Stimulated activated naive CD4-positive, alpha-beta T cell treated with Interleukin-2 at 50 U/mL for 16 hours (primary cell): ENCODE data around the gene ABLIM1.

Experiments used
- DNase-seq: peaks from one replicate; lab custom pipeline; 2025; lab: John Stamatoyannopoulos, UW

Gene ABLIM1

DNA sequence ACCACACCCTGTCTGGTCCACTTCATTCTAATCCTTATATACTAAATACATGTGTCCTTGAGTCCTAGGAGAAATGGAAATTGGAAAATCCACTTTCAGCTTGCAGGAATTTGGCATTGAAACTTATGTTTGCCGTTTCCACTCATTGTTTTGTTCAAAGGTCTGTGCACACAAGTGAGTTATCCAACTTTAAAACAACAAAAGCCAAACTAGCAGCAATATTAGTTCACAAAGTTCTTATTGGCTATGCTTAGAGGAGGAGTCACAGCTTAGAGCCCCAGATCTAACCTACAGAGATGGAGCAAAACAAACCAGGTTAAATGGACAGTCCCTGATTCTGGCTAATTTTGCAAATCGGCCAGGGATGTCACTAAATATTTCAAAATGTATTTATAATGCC is 209.2 kb downstream of the ABLIM1 start:
- no peak for DNase-seq

DNA sequence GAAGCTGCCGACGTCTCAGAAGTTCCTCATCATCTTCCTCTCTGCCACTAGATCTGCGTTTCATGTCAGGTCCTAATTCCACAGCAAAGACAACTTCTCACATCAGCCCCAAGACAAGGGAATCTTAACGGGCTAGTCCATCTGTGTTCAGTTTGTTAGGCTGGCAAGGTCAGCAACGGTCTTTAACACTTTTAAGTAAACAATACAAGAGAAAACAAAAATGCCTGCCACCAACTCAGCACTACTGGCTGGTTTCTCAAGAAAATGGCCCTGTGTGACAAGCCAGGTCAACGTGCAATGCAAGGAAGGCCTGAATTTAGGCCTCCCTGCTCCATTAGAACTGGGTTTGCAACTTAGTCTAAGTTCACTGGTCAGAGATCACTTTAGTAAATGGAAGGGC is 212.7 kb downstream of the ABLIM1 start:
- no peak for DNase-seq

DNA sequence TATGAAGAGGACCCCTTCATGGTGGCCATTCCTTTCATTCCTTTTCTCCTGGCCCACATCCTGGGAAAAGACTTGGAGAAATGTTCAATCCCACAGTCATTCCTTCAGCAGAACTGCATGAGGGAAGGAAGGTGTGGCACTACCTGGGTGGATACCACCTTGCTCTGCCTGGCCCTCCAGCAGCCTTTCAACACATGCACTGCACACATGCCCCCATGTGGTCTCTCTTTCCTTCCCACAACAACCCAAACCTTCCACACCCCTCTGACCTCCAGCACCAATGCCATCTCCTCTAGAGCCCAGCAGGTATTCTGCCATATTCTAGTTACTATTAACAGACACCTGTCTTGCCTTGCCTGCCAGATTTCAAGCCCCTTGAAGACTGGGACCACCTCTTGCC is 213.3 kb downstream of the ABLIM1 start:
- DNase-seq: no peak

DNA sequence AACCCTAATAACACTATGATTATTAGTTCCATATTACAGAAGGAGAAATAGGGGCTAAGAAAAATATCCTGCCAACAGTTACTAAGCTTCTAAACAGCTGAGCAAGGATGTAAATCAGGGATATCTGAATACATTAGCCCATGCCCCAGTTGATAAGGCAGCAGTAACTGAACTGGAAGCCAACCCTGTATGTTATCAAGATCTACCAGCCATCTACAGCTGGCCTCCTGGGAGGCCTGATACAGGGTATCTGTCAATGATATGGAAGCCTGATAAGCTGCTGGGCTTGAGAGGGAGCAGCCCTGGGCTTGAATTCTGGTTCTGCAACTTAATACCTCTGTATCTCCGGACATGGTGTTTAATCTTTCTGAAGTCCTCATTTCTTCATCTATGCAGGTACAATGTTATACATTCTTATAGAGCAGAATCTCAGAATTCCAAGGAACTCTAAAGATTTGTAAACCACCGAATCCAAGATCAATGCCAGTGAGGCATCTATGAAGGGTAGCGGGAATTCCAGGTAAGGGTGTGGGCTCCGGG is 215.9 kb downstream of the ABLIM1 start:
- DNase-seq: no peak

DNA sequence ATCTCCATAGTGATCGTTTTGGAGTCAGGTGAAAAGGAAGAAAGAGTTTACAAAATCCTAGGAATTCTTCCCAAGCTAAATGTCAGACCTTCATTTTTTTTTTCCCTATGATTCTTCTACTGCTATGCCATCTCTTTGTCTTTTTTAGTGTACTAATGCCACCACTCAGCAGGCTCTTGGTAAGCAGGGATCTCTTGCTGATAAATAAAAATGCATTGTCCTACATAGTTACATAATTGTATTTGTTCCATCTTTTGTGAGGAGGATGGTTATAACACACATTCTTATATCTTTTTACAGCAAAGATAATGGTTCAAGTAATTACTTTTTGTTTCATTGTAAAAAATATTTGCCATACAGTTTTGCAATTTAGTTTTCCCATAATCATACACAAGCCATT is 217.0 kb downstream of the ABLIM1 start:
- DNase-seq: no peak

DNA sequence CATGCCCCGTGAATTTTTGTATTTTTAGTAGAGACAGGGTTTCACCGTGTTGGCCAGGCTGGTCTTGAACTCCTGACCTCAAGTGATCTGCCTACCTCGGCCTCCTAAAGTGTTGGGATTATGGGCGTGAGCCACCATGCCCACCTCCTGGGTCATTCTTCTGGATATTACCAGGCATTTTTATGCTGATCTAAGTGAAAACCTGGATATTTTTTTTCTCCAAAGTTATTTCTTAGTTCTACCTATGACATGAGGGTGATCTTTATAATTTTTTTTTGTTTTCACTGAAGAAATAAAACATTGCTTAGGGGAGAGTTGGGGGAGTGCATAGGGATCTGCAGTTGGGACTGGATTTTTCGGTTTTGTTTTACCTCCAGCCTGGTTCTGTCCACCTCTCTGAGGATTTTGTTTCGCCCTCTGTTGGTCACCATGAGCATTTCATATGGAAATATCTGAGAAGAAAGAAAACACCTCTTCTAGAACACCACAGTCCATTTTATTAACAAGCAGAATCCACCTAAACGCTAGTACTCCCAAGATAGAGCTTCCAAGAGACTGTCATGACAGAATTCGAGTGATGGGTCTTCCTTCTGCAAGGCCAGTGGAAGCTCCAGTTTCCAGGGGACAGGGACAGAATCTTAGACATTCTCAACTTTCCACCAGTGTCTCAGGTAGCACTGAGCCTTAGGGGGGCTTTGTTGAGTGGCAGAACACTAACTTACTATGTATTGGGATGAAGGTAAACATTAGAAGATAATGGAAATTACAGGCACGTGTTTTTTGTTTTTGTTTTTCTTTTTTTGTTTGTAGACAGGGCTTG is 220.4 kb downstream of the ABLIM1 start:
- no peak for DNase-seq

DNA sequence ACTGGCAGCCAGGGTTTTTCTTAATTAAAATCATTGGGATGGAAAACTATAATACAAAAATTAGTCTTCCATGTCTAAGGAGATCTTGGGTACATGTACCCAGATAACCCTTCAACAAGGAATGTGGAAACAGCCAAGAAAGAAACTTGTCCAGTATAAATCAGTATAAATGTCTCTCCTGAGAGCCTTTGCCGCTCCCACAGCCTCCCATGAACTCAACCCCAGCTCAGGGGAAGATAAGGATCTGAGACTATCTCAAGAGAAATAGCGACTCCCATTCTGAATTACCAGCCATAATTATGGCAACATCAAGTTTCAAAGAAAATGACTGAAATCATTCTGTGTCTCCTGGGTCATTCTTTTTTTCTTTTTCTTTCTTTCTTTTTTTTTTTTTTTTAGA is 221.1 kb downstream of the ABLIM1 start:
- DNase-seq: no peak

DNA sequence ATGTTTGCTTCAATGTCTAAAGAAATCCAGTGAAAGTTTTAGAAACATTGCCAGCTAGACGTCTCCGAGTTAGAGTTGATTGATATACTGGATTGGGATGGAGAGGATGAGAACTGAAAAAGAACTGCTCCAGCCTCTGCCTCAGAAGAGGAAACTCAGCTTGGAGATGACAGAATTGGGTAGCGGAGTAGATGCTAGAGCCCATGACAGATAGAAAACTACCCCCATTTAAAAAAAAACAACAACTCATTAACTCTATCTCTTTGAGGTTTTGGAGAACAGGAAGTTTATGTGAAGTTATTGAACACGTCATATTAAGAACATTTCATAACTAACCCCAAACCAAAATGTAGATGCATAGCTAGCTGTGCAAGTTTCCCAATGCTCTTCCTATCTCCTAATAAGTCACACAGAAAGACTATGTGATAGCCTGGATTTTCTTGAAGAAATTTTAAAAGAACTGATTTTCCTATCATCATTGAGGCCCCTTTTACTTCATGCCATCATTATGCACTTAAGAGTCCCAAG is 225.4 kb downstream of the ABLIM1 start:
- no peak for DNase-seq

DNA sequence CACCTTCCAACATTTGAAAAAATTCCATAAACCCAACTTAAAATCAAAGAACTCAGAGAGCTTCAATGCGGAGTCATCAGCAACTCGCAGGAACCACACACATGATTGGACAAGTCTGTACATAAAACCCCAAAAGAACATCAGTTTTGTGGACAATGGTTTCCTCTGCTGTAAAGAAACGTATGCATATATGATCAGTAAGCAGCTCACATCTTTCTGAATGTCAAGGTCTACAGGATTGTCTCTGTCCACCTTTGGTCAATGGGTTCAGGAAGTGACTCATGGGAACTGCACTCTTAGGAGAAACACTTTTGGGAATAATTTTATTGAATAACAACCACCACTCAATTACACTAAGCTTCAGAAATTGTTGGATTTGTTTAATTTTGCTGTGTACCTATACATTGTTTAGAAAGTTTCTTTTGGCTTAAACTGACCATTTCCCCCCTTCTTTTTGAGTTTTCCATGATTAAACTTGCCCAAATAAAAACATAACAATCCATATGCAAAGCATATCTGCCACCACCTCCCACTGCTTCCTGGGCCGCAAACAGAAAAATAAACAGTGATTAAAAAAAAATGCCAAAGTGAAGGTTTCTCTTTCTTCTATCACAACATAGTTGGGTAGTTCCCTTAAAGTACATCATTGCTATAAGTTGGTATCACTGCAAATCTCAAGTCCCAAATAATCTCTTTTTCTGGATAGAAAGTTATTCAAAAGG is 226.5 kb downstream of the ABLIM1 start:
- no peak for DNase-seq

DNA sequence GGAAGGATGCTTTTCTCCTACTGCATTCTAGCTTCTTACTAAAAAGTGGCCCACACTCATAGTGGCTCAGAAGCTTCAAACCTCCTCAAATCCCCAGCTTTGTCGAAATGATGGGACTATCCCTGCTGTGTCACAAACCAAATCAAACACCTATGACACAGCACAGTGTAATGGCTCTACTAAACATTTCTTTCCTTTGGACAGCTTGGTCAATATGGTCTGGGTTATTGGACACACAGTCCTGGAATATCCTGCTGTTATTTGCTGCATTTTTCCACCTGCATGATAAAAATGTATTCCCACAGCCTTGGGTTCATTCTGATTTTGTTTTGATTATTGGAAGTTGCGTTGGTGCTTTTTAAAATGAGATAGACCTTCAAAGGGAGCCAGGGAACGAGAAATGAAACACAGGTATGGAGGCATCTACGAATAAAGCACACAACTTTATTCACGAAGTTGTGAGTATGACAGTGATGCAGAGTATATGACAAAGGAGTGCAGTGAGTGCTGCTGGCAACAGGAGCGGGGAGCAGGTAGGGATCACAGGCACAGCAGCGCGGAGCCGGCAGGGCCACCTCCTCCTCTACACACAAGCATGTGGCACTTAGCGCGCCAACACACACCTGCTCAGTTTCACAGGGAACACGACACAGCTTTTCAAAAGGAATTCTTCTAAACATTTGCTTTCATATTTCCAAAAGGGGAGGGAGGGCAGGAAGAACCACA is 227.2 kb downstream of the ABLIM1 start:
- no peak for DNase-seq

DNA sequence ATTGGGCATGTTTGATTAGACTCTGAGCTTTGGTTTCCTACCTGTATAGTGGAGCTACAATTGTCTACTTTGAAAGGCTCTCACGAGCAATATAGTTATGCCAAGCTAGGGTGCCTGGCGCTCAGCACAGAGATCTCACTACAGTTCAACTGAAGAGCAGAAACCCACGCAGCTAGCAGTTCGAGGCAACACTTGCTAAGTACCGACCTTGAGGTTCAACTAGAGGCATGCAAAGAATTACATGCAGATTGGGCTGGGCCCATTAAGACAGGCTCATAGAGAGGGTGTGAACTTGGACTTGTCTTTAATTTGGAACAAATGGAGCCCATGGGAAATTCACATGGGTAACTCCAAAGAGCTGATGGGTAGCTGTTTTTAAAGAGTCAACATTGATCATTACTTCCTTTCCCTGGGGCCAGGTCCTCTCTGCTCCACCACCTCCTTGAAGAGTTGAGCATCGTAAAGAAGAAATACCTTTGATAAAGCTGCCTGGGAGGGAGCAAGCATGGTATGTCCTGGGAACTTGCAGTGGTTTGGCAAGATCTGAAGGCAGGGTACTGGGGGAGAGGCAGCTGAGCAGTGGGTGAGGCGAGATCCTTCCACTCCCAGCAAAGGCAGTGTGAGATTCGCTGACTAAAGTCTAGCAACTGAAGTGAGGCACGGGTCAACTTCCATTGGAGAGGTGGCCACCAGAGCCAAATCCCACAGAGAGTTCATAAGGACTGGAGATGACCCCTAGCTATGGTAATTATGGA is 228.3 kb downstream of the ABLIM1 start:
- DNase-seq: no peak

DNA sequence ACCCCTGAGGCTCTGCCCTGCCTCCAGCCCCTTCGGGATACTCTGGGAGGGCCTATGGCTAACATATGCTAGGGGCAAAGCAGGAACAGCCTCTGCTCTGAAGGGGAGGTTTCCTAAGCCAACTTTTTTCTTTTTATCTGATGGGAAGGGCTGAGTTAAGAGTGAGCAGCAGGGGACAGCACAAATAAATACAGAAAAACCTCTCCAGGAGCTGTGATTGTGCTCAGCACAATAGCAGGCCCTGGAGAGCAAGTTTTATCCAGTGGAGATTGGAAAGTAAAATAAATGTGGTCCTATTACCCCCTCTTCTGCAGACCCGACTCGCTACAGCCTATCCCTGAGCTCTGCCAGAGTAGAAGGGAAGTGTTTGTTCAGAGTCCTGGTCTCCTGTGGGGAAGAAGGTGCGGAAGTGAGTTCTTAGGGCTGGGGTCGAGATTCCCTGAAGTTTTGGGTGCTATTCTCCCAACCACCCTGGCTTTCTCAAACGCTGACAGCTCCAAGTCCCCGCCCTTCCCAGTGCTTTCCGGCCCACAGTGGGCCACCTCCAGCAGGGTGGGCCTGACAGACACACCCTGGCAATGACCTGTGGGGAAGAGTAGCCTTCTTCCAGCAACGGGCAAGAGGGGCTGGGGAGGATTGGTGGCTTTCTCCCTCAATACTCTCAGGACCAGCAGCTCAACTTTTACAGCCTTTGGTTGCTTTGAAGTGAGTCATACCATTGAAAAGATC is 230.8 kb downstream of the ABLIM1 start:
- no peak for DNase-seq

DNA sequence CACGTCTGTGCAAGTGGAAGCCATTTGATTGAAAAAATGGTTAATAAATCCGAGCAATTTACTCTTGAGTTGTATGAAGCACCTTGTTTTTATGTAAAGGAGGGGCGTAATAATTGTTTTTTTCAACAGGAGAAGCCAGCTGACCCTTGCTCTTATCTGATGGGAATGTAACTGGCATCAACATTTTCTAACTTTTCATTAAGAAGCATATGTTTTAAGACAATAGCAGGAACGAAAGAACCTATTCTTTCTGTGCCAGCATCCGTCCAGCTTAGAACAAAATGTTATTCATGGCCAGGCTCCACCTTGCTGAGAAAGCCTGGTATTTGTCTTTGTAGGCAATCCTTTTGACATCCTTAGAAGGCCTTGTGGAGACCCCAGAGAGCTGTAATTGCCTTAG is 231.6 kb downstream of the ABLIM1 start:
- DNase-seq: no peak

DNA sequence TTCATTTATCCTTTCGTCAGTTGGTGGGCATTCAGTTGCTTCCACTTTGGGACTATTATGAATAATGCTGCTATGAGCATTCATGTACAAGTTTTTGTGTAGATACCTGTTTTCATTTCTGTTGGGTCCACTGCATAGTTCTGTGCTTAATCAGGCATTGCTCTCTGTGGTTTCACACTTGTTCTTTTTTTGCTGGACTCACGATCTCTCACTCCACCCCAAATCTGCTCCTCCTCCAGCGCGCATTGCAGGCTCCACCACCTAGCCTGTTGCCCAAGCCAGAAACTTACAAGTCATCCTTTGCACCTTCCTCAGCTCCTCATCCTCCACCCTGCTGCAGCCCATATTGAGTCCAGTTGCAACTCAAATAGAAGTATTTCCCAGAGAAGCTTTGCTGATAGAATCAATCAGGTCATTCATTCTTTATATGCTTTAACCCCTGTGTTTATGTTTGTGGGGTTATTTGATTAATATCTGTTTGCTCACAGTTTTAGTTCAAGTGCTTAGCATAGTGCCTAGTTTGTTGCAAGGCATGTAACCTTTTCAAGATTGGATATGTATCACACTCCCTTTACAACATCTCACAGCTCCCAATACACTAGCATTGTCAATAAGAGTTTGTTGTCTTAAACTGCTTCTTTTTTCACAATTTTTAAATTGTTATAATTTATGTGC is 237.1 kb downstream of the ABLIM1 start:
- DNase-seq: no peak

DNA sequence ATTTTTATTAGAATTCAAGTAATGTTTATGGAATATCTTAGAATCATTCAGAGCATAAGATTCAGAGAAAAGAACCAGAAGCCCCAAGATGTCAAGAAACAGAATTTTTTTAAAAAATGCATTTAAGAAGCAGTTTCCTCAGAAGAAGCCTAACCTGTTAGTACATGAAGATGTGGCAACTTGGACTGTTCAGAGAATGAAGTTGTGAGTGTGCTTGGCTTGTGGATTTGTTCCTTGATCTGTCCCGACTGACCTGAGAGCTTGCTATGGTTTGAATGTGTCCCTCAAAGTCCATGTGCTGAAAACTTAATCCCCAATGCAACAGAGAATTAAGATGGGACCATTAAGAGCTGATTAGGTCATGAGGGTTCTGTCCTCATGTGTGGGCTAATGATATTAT is 240.0 kb downstream of the ABLIM1 start:
- no peak for DNase-seq

DNA sequence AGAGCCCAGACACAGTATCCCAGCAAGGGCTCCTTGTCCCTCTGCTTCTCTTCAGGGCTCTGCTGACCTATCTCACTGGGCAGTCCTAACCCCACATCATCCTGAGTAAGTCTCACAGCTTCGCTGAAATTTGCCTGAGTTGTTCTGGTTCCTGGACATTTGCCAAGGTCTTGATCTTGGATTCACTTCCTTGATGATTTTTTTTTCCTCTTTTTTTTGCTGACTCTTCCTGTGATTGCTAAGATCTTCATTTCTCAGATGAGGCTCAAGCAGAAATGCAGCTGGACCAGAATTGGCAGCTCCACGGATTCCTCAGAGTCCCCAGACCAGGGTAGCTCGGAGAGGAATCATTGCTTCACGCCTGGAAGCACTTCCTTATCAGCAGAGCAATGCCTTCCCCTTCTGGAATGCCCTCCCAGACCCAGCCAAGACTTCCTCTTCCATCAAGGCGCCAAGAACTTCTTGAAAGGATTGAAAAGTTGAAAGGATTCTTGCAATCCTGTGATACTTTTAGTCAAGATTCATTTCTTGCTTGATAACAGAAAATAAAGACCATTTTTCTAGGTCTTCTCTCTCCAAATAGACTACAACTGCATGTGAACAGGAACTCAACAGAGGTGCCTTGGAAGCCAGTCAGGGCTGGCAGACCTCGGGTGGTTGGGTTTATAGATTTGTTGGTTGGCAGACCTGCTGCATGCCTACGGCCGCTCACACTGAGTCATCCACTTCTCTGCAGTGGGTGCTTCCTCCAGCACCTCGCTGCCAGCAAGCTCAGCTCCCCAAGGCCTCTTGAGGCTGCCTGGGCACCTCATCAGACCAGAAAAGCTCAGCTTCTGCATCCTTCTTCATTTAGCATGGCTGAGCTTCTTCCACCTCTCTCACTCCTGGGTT is 244.9 kb downstream of the ABLIM1 start:
- no peak for DNase-seq

DNA sequence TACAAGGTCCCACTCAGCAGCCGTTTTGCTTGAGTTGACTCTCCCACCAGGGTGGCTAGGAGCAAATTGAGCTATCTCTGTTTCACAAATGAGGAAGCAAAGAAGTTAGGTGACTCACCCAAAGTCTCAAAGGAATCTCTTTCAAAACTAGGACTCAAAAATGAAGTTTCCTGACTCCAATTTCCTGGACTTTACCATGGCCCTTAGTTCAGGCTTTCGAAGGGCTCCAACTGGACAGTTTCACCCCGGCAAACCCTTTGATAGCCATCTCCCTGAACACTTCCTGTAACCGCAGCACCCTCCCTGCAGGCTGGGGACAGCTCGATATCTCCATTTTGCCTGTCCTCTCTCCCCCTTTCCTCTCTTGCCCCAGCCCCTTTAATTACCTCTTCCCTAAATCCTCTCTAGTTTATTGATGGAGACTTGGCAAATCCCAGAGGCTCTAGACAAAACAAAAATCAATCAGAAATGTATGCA is 249.1 kb downstream of the ABLIM1 start:
- no peak for DNase-seq

DNA sequence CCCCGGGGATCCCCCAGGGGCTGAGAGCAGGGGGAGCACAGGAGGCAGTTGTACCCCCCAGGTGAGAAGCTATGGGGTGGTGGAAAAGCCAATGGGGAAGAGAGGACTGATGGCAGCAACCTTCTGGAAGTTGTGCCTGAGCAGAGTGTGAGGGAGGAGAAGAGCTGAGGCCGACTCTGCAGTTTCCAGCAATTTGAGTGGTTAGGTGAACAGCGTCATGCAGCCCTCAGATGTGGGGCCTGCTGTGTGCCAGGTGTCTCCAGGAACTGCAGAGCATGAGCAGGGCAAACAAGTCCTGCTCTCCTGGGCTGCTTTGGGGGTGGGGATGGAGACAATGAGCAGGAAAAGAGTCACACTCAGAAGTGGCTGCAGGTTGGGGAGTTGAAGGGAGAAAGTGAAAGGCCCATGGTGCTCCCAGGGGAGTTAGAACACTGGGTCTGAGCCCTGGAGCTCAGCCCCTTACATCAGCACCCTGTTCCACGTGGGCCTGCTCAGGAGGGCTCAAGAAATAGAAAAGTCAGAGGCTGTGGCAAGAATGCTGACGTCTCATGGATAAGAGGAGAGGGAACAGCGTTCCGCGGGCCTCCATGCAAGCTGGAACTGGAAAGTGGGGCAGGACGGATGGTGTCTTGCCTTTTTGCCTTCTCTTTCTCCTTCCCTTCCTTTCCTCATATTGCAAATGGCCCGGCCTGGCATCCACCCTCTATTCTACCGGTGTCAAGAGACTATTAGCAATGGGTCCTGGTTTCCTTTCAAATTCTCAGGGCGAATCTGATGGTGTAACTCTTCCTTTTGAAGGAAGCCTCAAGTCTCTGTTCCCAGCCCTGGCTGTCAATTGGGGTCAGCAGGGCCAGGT is 249.7 kb downstream of the ABLIM1 start:
- no peak for DNase-seq
